ENCODE data around the gene CCDC12. TPM values are rescaled to one million over a fixed set of nuclear protein-coding genes. Genes with fewer than 3 reads are reported as not detected.

The CCDC12 gene
- total and polyA plus RNA-seq, 11 donors, result 27.1 to 120 (median 34.4) TPM

- WGBS, 4 donors, result 85 to 100% (median 96%) methylated on average over 1 of the region's 1 CpG
- Histone ChIP-seq H3K4me3 (no peak overlapping the region), H3K9me3 (no peaks in the 10 kb centered on the region), H3K27ac (no peak overlapping the region), H3K4me1 (peaks cover 0 to 22% (median 6%) of the 10 kb centered on the region in 12 donors), H3K36me3 (peaks cover 0 to 57% (median 47%) of the 10 kb centered on the region in 9 donors), H3K27me3 (no peaks in the 10 kb centered on the region)
- intact Hi-C loops (cut with DNase I), result loop anchor here in 1 of 10 donors (10.0 kb wide), 1 partner anchor 306 kb away; no protein-coding TSS in a partner anchor
- no peak for DNase-seq
- ATAC-seq, result no peak
- TF ChIP-seq POLR2A (IDR thresholded peaks at IDR 0.05) (no peak), CTCF (IDR thresholded peaks at IDR 0.05) (no peak)
Observed at GRCh38 chr3:47019201-47019600, 42.7 kb upstream of the CCDC12 start.

DNA sequence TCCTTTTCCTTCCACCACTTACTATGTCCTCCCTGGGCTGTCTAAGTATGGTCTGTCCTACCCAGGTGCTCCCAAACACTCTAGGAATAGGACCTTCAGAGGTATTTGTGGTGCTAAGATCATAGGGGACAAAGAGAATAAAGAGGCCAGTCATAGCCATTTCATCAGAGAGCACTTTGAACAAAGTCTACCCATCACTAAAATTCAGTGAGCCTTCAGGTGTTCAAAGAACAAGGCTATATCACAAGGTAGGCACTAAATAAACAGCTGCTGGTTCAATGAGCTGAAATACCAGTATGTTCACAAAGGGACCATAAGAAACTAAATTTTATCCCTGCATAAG, 41.7 kb upstream of the CCDC12 start:
- Histone ChIP-seq H3K36me3 (peaks cover 0 to 67% (median 47%) of the 10 kb centered on the region in 9 donors), H3K4me3 (no peak overlapping the region), H3K9me3 (no peaks in the 10 kb centered on the region), H3K27ac (no peak overlapping the region), H3K4me1 (peaks cover 0 to 22% (median 6%) of the 10 kb centered on the region in 12 donors), H3K27me3 (no peaks in the 10 kb centered on the region)
- intact Hi-C loops (cut with DNase I), result loop anchor here in 1 of 10 donors (10.0 kb wide), 1 partner anchor 307 kb away; no protein-coding TSS in a partner anchor
- TF ChIP-seq CTCF (IDR thresholded peaks at IDR 0.05) (no peak), POLR2A (IDR thresholded peaks at IDR 0.05) (no peak)
- no peak for DNase-seq
- ATAC-seq, result no peak

DNA sequence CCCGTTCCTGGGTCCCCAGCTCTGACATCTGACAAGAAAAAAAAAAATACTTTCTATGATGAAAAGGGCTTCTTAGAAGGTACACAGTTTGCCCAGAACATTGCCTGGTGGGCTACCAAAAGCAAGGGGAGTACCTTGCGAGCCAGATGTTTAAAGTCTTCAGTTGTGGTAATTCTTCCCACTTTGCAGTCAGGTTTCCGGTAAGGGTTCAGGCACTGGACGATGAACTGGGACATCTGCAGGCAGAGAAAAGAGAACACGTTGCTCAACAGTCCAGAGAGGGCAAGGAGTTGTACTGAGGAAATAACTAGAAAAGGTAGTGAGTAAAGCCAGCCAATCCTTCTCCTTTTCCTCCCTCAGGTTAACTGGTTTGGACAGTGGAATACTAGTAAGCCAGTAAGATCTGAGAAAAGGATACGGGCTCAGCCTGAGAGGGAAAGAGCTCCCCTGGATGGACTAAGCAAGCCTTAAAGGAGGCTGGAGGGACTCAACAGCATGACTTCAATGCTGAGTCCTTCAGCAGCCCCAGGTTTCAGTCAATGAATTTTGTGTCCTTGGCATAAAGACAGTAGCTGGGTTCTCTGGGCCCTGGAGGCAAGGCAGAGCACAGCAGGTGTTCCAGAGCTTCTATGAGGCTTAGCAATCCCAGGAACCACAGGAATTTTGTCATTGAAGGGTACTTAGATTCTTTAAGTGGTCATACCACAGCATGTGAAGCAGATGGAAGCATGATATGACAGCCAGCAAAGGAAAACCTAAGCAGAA, 41.1 kb upstream of the CCDC12 start:
- no peak overlapping the region for H3K4me3 ChIP-seq
- no peaks in the 10 kb centered on the region for H3K9me3 ChIP-seq
- no peak for ATAC-seq
- no peaks in the 10 kb centered on the region for H3K27me3 ChIP-seq
- TF ChIP-seq POLR2A (IDR thresholded peaks at IDR 0.05) (no peak), CTCF (IDR thresholded peaks at IDR 0.05) (no peak)
- intact Hi-C loops (cut with DNase I), result loop anchor here in 1 of 10 donors (10.0 kb wide), 1 partner anchor 307 kb away; no protein-coding TSS in a partner anchor
- H3K27ac ChIP-seq, result peak overlapping the region in 1 of 12 donors; percentile 48
- peaks cover 0 to 21% (median 5%) of the 10 kb centered on the region in 12 donors for H3K4me1 ChIP-seq
- DNase-seq, result no peak
- peaks cover 0 to 67% (median 47%) of the 10 kb centered on the region in 9 donors for H3K36me3 ChIP-seq
- WGBS, 4 donors, result 81 to 89% (median 88%) methylated on average over 6 of the region's 6 CpGs

DNA sequence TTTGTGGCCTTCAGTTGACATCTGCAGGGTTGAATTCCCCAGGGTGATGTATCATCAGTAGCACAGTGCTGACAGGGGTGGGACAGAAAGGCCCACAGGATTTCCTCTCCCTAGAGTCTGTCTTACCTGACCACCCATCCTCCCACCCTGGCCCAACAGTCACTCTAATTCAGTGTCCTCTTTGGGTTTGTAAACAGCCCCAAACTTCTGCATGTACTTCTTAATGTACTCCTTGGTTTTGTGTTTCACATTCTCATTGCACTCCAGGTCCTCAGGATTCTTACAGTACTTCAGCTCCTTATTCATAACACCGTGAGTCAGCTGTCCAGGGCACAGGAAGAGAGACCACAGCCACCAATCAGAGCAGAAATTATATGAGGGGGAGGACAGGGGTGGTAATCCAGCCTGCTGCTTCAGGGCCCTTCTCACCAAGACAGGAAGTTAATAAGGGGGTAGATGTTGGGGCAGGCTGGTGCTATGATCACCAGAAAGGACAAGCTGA, 40.4 kb upstream of the CCDC12 start:
- Histone ChIP-seq H3K9me3 (no peaks in the 10 kb centered on the region), H3K27ac (peak overlapping the region in 1 of 12 donors; percentile 48), H3K27me3 (no peaks in the 10 kb centered on the region), H3K4me3 (no peak overlapping the region), H3K4me1 (peaks cover 0 to 16% (median 1%) of the 10 kb centered on the region in 12 donors), H3K36me3 (peaks cover 0 to 67% (median 47%) of the 10 kb centered on the region in 9 donors)
- TF ChIP-seq CTCF (IDR thresholded peaks at IDR 0.05), result no peak
- no peak for TF ChIP-seq POLR2A (IDR thresholded peaks at IDR 0.05)
- DNase-seq, result no peak
- intact Hi-C loops (cut with DNase I), result loop anchor here in 1 of 10 donors (10.0 kb wide), 1 partner anchor 308 kb away; no protein-coding TSS in a partner anchor
- ATAC-seq, result no peak
- 44 to 55% (median 49%) methylated on average over 1 of the region's 1 CpG for WGBS, 4 donors
